ENCODE results near the gene NEURL1B.

The NEURL1B gene

DNA sequence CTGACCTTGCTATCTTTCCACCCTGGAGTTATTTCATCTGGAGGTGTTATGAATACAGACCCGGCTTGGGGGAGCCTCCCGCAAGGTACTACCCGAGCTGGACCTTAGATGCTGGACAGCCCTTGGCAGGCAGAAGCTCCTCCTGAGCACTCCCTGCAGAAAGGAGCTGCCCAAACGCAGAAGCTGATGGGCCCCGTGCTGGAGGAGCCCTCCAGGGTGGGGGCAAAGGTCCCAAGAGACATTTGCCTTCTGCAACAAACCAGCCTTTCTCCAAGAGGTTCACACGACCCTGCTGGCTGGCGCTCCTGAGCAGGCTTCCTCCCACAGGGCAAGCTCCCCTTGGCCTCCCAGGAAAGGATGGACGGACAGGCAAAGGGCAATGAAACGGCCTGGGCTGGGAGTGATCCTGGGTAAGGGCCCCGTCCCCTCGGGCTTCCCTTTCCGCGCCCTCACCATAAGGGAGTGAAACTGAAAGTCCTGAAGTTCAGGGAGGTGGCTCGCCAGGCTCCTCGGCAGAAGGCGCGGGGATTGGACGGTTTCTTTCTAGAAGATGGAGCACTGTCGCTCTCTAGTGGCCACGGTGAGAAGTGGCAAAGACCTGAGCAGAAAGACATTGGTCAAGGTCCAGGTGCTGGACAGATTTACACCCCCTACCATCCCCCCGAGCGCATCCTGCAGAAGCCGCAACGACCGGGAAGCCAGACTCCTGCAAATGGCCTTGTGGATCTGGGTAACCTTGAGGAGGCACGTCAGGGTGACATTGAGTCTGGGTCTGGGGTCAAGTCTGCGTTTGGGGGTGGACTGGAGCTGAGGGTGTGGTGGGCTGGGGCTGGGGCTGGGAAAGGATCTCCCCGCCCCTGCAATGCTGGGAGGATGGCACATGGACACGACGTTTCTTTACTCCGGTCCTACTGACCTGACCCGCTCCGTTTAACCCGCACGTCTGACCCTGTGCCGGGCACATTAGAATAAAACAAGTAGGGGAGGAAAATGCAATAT, 56.4 kb downstream of the NEURL1B start:
- peak overlapping the region; percentile 58 for H3K4me3 ChIP-seq (ENCODE audit: control insufficient read depth, low read depth, low read length)
- TF ChIP-seq, protein P1, sequence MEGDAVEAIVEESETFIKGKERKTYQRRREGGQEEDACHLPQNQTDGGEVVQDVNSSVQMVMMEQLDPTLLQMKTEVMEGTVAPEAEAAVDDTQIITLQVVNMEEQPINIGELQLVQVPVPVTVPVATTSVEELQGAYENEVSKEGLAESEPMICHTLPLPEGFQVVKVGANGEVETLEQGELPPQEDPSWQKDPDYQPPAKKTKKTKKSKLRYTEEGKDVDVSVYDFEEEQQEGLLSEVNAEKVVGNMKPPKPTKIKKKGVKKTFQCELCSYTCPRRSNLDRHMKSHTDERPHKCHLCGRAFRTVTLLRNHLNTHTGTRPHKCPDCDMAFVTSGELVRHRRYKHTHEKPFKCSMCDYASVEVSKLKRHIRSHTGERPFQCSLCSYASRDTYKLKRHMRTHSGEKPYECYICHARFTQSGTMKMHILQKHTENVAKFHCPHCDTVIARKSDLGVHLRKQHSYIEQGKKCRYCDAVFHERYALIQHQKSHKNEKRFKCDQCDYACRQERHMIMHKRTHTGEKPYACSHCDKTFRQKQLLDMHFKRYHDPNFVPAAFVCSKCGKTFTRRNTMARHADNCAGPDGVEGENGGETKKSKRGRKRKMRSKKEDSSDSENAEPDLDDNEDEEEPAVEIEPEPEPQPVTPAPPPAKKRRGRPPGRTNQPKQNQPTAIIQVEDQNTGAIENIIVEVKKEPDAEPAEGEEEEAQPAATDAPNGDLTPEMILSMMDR (conservative IDR thresholded peaks at IDR 0.05; ENCODE audit: control insufficient read depth, insufficient read depth, low read depth, low read length), result peak; percentile 89
- DNase-seq (ENCODE audit: low read depth), result peak; percentile 82

DNA sequence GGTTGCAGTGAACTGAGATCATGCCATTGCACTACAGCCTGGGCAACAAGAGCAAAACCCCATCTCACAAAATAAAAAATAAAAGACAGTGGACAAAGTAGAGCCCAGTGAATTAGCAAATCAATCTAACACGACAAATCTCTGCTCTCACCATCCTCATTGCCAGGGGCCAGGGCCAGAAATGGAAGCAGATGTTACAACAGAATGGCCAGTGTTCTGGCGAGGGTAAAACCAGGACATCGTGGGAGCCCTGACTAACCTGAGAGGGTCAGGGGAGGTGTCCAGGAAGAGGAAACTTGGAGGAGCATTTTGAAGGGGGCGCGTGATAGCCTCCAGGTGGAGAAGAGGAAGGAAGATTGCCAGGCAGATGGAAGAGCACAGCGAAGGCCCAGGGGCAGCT, 58.4 kb downstream of the NEURL1B start:
- H3K4me3 ChIP-seq (ENCODE audit: control insufficient read depth, low read depth, low read length), result no peak overlapping the region
- TF ChIP-seq, protein P1 (conservative IDR thresholded peaks at IDR 0.05; ENCODE audit: control insufficient read depth, insufficient read depth, low read depth, low read length), result no peak
- no peak for DNase-seq (ENCODE audit: low read depth)

DNA sequence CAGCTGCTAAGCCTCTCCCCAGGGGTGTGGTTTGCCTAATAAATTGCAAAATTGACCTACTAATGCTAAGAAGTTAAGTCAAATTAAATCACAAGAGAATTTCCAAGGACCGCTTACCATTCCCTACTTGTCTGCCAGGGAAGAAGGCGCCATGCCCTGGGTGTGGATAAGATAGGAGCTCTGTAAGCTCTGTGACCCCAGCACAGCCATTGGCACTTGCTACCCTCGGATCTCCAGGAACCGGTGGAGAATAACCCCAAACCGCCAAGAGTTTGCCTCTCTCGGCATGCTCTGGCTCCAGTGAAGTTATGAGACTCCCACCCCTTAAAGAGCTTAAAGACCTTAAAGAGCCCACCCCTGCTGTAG, 58.9 kb downstream of the NEURL1B start:
- no peak overlapping the region for H3K4me3 ChIP-seq (ENCODE audit: control insufficient read depth, low read depth, low read length)
- DNase-seq (ENCODE audit: low read depth), result no peak
- TF ChIP-seq, protein P1 (conservative IDR thresholded peaks at IDR 0.05; ENCODE audit: control insufficient read depth, insufficient read depth, low read depth, low read length), result no peak

DNA sequence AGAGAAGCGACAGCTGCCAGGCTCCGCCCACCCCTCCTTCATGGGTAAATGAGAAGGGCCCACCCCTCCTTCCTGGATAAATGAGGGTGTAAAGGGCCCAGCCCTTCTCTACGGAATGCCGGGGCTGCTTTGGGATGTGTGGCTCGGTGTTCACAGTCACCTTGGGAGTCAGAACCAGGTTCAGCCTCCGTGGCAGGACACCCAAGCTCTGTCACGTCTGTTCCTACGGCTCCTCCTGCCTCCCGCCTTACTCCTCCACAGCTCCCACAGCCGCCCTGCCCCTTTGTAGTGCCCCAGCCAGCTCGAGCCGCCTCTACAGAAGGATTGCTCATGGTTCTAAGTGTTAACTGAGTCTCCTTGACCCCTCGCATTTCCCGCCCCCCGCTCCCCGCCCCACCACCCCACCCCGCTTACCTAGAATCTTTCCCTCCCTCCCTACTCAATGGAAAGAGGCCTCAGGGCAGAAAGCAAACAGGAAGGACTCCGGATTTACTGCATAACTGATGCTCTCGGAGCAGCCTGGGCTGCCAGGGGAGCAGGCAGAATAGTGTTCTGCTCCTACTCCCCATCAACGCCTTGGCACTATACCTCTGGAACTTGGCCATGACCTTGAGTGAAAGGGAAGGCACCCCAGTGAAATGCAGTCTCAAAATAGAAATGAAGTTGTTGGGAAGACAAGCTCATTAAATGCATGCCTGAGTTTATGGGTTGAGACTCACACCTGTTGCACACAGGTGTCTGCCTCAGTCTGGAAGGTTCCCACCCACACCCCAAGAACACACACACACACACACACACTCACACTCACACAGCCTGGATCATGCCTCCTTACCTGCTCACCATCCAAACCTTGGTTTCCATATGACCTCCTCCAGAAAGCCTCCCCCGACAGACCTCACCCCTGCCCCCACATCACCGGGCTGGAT, 59.6 kb downstream of the NEURL1B start:
- H3K4me3 ChIP-seq (ENCODE audit: control insufficient read depth, low read depth, low read length), result no peak overlapping the region
- no peak for DNase-seq (ENCODE audit: low read depth)
- TF ChIP-seq, protein P1 (conservative IDR thresholded peaks at IDR 0.05; ENCODE audit: control insufficient read depth, insufficient read depth, low read depth, low read length), result no peak

DNA sequence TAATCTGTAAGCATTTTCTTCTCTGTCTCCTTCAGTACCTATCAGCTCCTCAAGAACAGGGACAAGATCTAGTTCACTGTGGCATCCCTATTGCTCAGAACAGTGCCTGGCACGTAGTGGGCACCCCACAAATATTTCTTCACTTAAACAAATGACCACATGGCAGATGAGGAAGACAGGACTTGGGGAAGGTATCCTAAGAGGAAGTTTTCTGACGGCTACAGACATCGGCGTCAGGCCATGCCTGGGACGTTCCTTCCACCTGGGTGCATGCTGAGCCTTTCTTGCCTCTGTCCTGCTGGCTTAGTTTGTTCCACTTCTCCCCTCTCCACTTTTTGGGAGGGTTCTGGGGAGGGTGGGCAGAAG, 60.2 kb downstream of the NEURL1B start:
- DNase-seq (ENCODE audit: low read depth), result no peak
- no peak overlapping the region for H3K4me3 ChIP-seq (ENCODE audit: control insufficient read depth, low read depth, low read length)
- TF ChIP-seq, protein P1 (conservative IDR thresholded peaks at IDR 0.05; ENCODE audit: control insufficient read depth, insufficient read depth, low read depth, low read length), result no peak

DNA sequence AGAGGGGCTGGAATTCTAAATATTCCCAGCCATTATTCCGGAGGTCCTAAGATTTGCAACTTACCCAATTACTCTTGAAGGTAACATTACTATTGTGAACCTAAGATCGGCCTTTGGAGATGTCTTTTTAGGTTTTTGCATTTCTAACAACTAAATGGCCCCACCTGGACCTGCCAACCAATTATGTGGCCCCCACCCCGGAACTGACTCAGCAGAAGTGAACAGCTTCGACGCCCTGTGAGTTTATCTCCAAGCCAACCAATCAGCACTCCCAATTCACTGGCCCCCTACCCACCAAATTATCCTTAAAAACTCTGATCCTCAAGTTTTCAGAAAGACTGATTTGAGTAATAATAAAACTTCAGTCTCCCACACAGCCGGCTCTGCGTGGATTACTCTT, 62.9 kb downstream of the NEURL1B start:
- TF ChIP-seq, protein P1 (conservative IDR thresholded peaks at IDR 0.05; ENCODE audit: control insufficient read depth, insufficient read depth, low read depth, low read length), result no peak
- DNase-seq (ENCODE audit: low read depth), result no peak
- H3K4me3 ChIP-seq (ENCODE audit: control insufficient read depth, low read depth, low read length), result no peak overlapping the region
